HEK293 (cell line): Measurements from ENCODE around the gene PAK1.

Experiments used
- CTCF ChIP-seq: fragments of 450-650 bp; formaldehyde crosslinking; IDR thresholded peaks from 2 replicates; pipeline ENCODE4 v1.5.1; 2016; ENCODE audit warnings: missing biosample characterization, missing genetic modification characterization
- REST ChIP-seq: fragments of 450-650 bp; formaldehyde crosslinking; IDR thresholded peaks from 2 replicates; pipeline ENCODE4 v1.5.1; 2016; ENCODE audit warnings: missing biosample characterization, missing genetic modification characterization
- YY1 ChIP-seq: fragments of 450-650 bp; formaldehyde crosslinking; IDR thresholded peaks from 2 replicates; pipeline ENCODE4 v1.5.1; 2018; ENCODE audit warnings: missing biosample characterization, missing genetic modification characterization
- ZNF274 ChIP-seq, 2 experiments: fragments of 200-500 bp in 1 of 2; fragments of 450-650 bp in 1 of 2; sonication (Bioruptor generic) in 1 of 2; formaldehyde crosslinking in 1 of 2; IDR thresholded peaks; 2 replicates each; pipeline versions ENCODE4 v1.5.1 to v1.6.1; 2014 to 2016; ENCODE audit warnings: borderline replicate concordance in 1 of 2, inconsistent platforms in 1 of 2, low read length in 1 of 2, missing biosample characterization in 1 of 2, missing genetic modification characterization in 1 of 2
- ZNF324 ChIP-seq: fragments of 450-650 bp; formaldehyde crosslinking; IDR thresholded peaks from 2 replicates; pipeline ENCODE4 v1.5.1; 2016; ENCODE audit warnings: missing biosample characterization, missing genetic modification characterization
- ZNF518A ChIP-seq: fragments of 450-650 bp; formaldehyde crosslinking; conservative IDR thresholded peaks from 2 replicates; pipeline ENCODE4 v1.5.1; 2016; ENCODE audit warnings: low read depth, missing biosample characterization, missing genetic modification characterization

- TF ChIP-seq CTCF (tag by site-specific recombination) (no peak), YY1 (no peak), ZNF324 (no peak), ZNF274 (IDR thresholded peaks at IDR 0.05; ENCODE audit: low read length) (no peak), ZNF274 (tag by site-specific recombination; IDR thresholded peaks at IDR 0.05; ENCODE audit: borderline replicate concordance) (no peak), REST (tag by site-specific recombination) (no peak), ZNF518A (tag by site-specific recombination) (no peak)
Observed at GRCh38 chr11:77361184-77361583, 112.7 kb downstream of the PAK1 start.
